SK-N-MC (cell line): ENCODE results near the gene DVL3.

Experiments
- EZH2 ChIP-seq: fragments of 200-600 bp; sonication (generic); IDR thresholded peaks from one replicate; pipeline ENCODE4 v1.6.1; 2017; ENCODE audit warnings: antibody characterized with exemption
- POLR2AphosphoS5 ChIP-seq: IDR thresholded peaks from 2 replicates; pipeline ENCODE4 v1.6.1; 2012; ENCODE audit warnings: mild to moderate bottlenecking, low read depth, low read length, borderline replicate concordance

- TF ChIP-seq EZH2: no peak
- no peak for TF ChIP-seq POLR2AphosphoS5
Measured at GRCh38 chr3:184186902-184187207, 31.7 kb downstream of the DVL3 start.
